ENCODE measurements around the gene MAPKAP1. TPM values are rescaled to one million over a fixed set of nuclear protein-coding genes. Genes with fewer than 3 reads are reported as not detected.

The MAPKAP1 gene
- total RNA-seq, 2 experiments from 2014 or later: 58.7 to 63.6 TPM

GRCh38 chr9:125457357-125457756, 249.7 kb downstream of the MAPKAP1 start:
- POLR2A ChIA-PET: no interaction called here

GRCh38 chr9:125455876-125456275, 251.1 kb downstream of the MAPKAP1 start:
- no peak overlapping the region for H3K27ac Mint-ChIP-seq
- H3K4me3 Mint-ChIP-seq: no peak overlapping the region
- CTCF ChIA-PET: no interaction called here
- H3K4me1 Mint-ChIP-seq: no peaks in the 10 kb centered on the region
- H3K9me3 Mint-ChIP-seq: peaks cover 23% of the 10 kb centered on the region
- no peak for DNase-seq
- peaks cover 40% of the 10 kb centered on the region for H3K36me3 Mint-ChIP-seq (ENCODE audit: low read depth)
- POLR2A ChIA-PET: no interaction called here
- H3K27me3 Mint-ChIP-seq: no peaks in the 10 kb centered on the region

More at GRCh38 chr9:125457357-125457756, 249.7 kb downstream of the MAPKAP1 start:
- H3K27ac Mint-ChIP-seq: no peak overlapping the region
- peaks cover 36% of the 10 kb centered on the region for H3K36me3 Mint-ChIP-seq (ENCODE audit: low read depth)
- H3K4me3 Mint-ChIP-seq: no peak overlapping the region
- CTCF ChIA-PET: interaction anchor here (1.2 kb wide), 1 partner anchor 11 kb away, joined by 4 read pairs; no protein-coding TSS in a partner anchor
- no peaks in the 10 kb centered on the region for H3K27me3 Mint-ChIP-seq
- no peaks in the 10 kb centered on the region for H3K4me1 Mint-ChIP-seq
- DNase-seq: no peak
- H3K9me3 Mint-ChIP-seq: peaks cover 23% of the 10 kb centered on the region

GRCh38 chr9:125455132-125455531, 251.9 kb downstream of the MAPKAP1 start:
- Mint-ChIP-seq H3K9me3 (peaks cover 23% of the 10 kb centered on the region), H3K27me3 (no peaks in the 10 kb centered on the region), H3K4me3 (no peak overlapping the region), H3K4me1 (no peaks in the 10 kb centered on the region), H3K36me3 (ENCODE audit: low read depth) (peaks cover 35% of the 10 kb centered on the region), H3K27ac (no peak overlapping the region)
- POLR2A ChIA-PET: no interaction called here
- DNase-seq: no peak
- CTCF ChIA-PET: no interaction called here

- ChIA-PET CTCF (interaction anchor here (0.5 to 0.8 kb wide), 2 partner anchors 16 to 817 kb away, joined by 3 to 4 read pairs; no protein-coding TSS in a partner anchor), POLR2A (no interaction called here)
- H3K9me3 Mint-ChIP-seq: no peaks in the 10 kb centered on the region
- H3K27me3 Mint-ChIP-seq: no peaks in the 10 kb centered on the region
- H3K4me1 Mint-ChIP-seq: no peaks in the 10 kb centered on the region
- H3K36me3 Mint-ChIP-seq (ENCODE audit: low read depth): peaks cover 3% of the 10 kb centered on the region
- DNase-seq: no peak
- H3K4me3 Mint-ChIP-seq: no peak overlapping the region
- no peak overlapping the region for H3K27ac Mint-ChIP-seq
Observed at GRCh38 chr9:125447202-125447802, 259.7 kb downstream of the MAPKAP1 start.

GRCh38 chr9:125446561-125447094, 260.4 kb downstream of the MAPKAP1 start:
- Mint-ChIP-seq H3K4me1 (no peaks in the 10 kb centered on the region), H3K27me3 (no peaks in the 10 kb centered on the region), H3K9me3 (no peaks in the 10 kb centered on the region), H3K27ac (no peak overlapping the region), H3K4me3 (no peak overlapping the region), H3K36me3 (ENCODE audit: low read depth) (peaks cover 3% of the 10 kb centered on the region)
- DNase-seq: no peak
- ChIA-PET CTCF (no interaction called here), POLR2A (no interaction called here)

GRCh38 chr9:125444956-125445506, 262.0 kb downstream of the MAPKAP1 start:
- H3K27me3 Mint-ChIP-seq: no peaks in the 10 kb centered on the region
- POLR2A ChIA-PET: no interaction called here
- H3K9me3 Mint-ChIP-seq: no peaks in the 10 kb centered on the region
- H3K36me3 Mint-ChIP-seq (ENCODE audit: low read depth): no peaks in the 10 kb centered on the region
- H3K4me3 Mint-ChIP-seq: no peak overlapping the region
- no peak for DNase-seq
- no peaks in the 10 kb centered on the region for H3K4me1 Mint-ChIP-seq
- H3K27ac Mint-ChIP-seq: no peak overlapping the region
- CTCF ChIA-PET: no interaction called here

GRCh38 chr9:125444166-125444565, 262.8 kb downstream of the MAPKAP1 start:
- no peaks in the 10 kb centered on the region for H3K27me3 Mint-ChIP-seq
- CTCF ChIA-PET: no interaction called here
- no peaks in the 10 kb centered on the region for H3K4me1 Mint-ChIP-seq
- no peaks in the 10 kb centered on the region for H3K9me3 Mint-ChIP-seq
- H3K27ac Mint-ChIP-seq: no peak overlapping the region
- H3K4me3 Mint-ChIP-seq: no peak overlapping the region
- H3K36me3 Mint-ChIP-seq (ENCODE audit: low read depth): no peaks in the 10 kb centered on the region
- DNase-seq: no peak
- POLR2A ChIA-PET: no interaction called here

- H3K27ac Mint-ChIP-seq: no peak overlapping the region
- CTCF ChIA-PET: no interaction called here
- H3K9me3 Mint-ChIP-seq: no peaks in the 10 kb centered on the region
- no peaks in the 10 kb centered on the region for H3K27me3 Mint-ChIP-seq
- H3K36me3 Mint-ChIP-seq (ENCODE audit: low read depth): no peaks in the 10 kb centered on the region
- H3K4me1 Mint-ChIP-seq: no peaks in the 10 kb centered on the region
- POLR2A ChIA-PET: no interaction called here
- H3K4me3 Mint-ChIP-seq: no peak overlapping the region
- no peak for DNase-seq
Observed at GRCh38 chr9:125443367-125443766, 263.6 kb downstream of the MAPKAP1 start.

- H3K4me1 Mint-ChIP-seq: no peaks in the 10 kb centered on the region
- H3K27ac Mint-ChIP-seq: no peak overlapping the region
- CTCF ChIA-PET: no interaction called here
- POLR2A ChIA-PET: no interaction called here
- no peaks in the 10 kb centered on the region for H3K36me3 Mint-ChIP-seq (ENCODE audit: low read depth)
- no peaks in the 10 kb centered on the region for H3K27me3 Mint-ChIP-seq
- H3K9me3 Mint-ChIP-seq: no peaks in the 10 kb centered on the region
- no peak overlapping the region for H3K4me3 Mint-ChIP-seq
- no peak for DNase-seq
Observed at GRCh38 chr9:125442452-125442851, 264.6 kb downstream of the MAPKAP1 start.

- Mint-ChIP-seq H3K4me3 (no peak overlapping the region), H3K4me1 (no peaks in the 10 kb centered on the region), H3K27me3 (no peaks in the 10 kb centered on the region), H3K36me3 (ENCODE audit: low read depth) (no peaks in the 10 kb centered on the region), H3K9me3 (no peaks in the 10 kb centered on the region), H3K27ac (no peak overlapping the region)
- ChIA-PET POLR2A (no interaction called here), CTCF (no interaction called here)
- no peak for DNase-seq
Observed at GRCh38 chr9:125440411-125440810, 266.6 kb downstream of the MAPKAP1 start.

- ChIA-PET CTCF (no interaction called here), POLR2A (no interaction called here)
- no peaks in the 10 kb centered on the region for H3K9me3 Mint-ChIP-seq
- no peaks in the 10 kb centered on the region for H3K4me1 Mint-ChIP-seq
- DNase-seq: no peak
- no peaks in the 10 kb centered on the region for H3K36me3 Mint-ChIP-seq (ENCODE audit: low read depth)
- H3K4me3 Mint-ChIP-seq: no peak overlapping the region
- H3K27ac Mint-ChIP-seq: no peak overlapping the region
- H3K27me3 Mint-ChIP-seq: no peaks in the 10 kb centered on the region
Observed at GRCh38 chr9:125439434-125440272, 267.4 kb downstream of the MAPKAP1 start.

- no peaks in the 10 kb centered on the region for H3K4me1 Mint-ChIP-seq
- H3K9me3 Mint-ChIP-seq: no peaks in the 10 kb centered on the region
- no peaks in the 10 kb centered on the region for H3K27me3 Mint-ChIP-seq
- H3K4me3 Mint-ChIP-seq: no peak overlapping the region
- no peaks in the 10 kb centered on the region for H3K36me3 Mint-ChIP-seq (ENCODE audit: low read depth)
- ChIA-PET CTCF (interaction anchor here (1.0 kb wide), 1 partner anchor 10 kb away, joined by 3 read pairs; no protein-coding TSS in a partner anchor), POLR2A (no interaction called here)
- H3K27ac Mint-ChIP-seq: no peak overlapping the region
- DNase-seq: no peak
Observed at GRCh38 chr9:125438506-125439433, 268.2 kb downstream of the MAPKAP1 start.

Data from activated CD4-positive, alpha-beta T cell treated with anti-CD3 and anti-CD28 coated beads, Interleukin-2, amount 10 ng/mL, durations not matched to agents 7 days and 5 days (primary cell).